Gastroesophageal sphincter (tissue), 4 donors: ENCODE results near the gene HUWE1. TPM values are rescaled to one million over a fixed set of nuclear protein-coding genes. Genes with fewer than 3 reads are reported as not detected.

Experiments used
- ATAC-seq: fragments of 150-250 bp; one replicate; pipeline ENCODE4 v1.9.1; 2016; ENCODE audit warnings: mild to moderate bottlenecking, moderate library complexity
- H3K27ac ChIP-seq, 4 donors: fragments of 200-600 bp; sonication (generic) in 3 of 4; 1 replicate in 3 of 4; 2 replicates in 1 of 4; pipeline ENCODE4 v1.5.1; 2016 to 2019
- H3K27me3 ChIP-seq: fragments of 200-600 bp; sonication (generic); one replicate; pipeline ENCODE4 v1.5.1; 2019
- H3K36me3 ChIP-seq, 2 donors: fragments of 200-600 bp; sonication (generic); one replicate each; pipeline ENCODE4 v1.5.1; 2019; ENCODE audit warnings: control low read depth in 1 of 2
- H3K4me1 ChIP-seq, 3 donors: fragments of 200-600 bp; sonication (generic); 1 replicate in 2 of 3; 2 replicates in 1 of 3; pipeline ENCODE4 v1.5.1; 2016 to 2019; ENCODE audit warnings: control low read depth in 2 of 3
- H3K4me3 ChIP-seq, 2 donors: fragments of 200-600 bp; sonication (generic); one replicate each; pipeline ENCODE4 v1.5.1; 2019; ENCODE audit warnings: mild to moderate bottlenecking in 1 of 2, moderate library complexity in 1 of 2
- H3K9me3 ChIP-seq, 3 donors: fragments of 200-600 bp; sonication (generic); one replicate each; pipeline ENCODE4 v1.5.1; 2017 to 2019; ENCODE audit warnings: control low read depth in 2 of 3
- CTCF ChIP-seq, 4 experiments: fragments of 200-600 bp in 2 of 4; fragments of 450-650 bp in 2 of 4; sonication (generic) in 1 of 4; IDR thresholded peaks; one replicate each; pipeline ENCODE4 v1.5.1; 2017 to 2019; ENCODE audit warnings: antibody characterized with exemption in 4 of 4, mild to moderate bottlenecking in 2 of 4, moderate library complexity in 2 of 4
- EP300 ChIP-seq: sonication (generic); formaldehyde crosslinking; IDR thresholded peaks from one replicate; pipeline ENCODE4 v1.6.1; 2017; ENCODE audit warnings: antibody characterized with exemption, mild to moderate bottlenecking
- POLR2A ChIP-seq, 2 donors: fragments of 450-650 bp; IDR thresholded peaks; one replicate each; pipeline ENCODE4 v1.6.1; 2017; ENCODE audit warnings: antibody characterized with exemption in 2 of 2, mild to moderate bottlenecking in 2 of 2, moderate library complexity in 1 of 2
- POLR2AphosphoS5 ChIP-seq: sonication (generic); formaldehyde crosslinking; IDR thresholded peaks from one replicate; pipeline ENCODE4 v1.6.1; 2017; ENCODE audit warnings: antibody characterized with exemption
- WGBS, 2 donors: methylation state at CpG; one replicate each; pipeline ENCODE4 v1.1.5; 2018; ENCODE audit warnings: low coverage in 1 of 2; 5-methylcytosine and 5-hydroxymethylcytosine counted together
- total RNA-seq, 4 donors: library from RNA; depleted of rRNA; stranded (reverse); fragments of >200 nt; gene quantifications; one replicate each; pipeline ENCODE4 v1.1.0, GENCODE V29; 2016

HUWE1 gene
- total RNA-seq, 4 donors from 2014 or later: 103 to 170 (median 113) TPM

- Histone ChIP-seq H3K4me3 (no peak overlapping the region), H3K27ac (no peak overlapping the region), H3K9me3 (no peaks in the 10 kb centered on the region), H3K4me1 (no peaks in the 10 kb centered on the region), H3K27me3 (no peaks in the 10 kb centered on the region), H3K36me3 (no peaks in the 10 kb centered on the region)
- no peak for ATAC-seq
- 100% methylated on average over 1 to 3 of the region's 3 CpGs for WGBS, 2 donors
- TF ChIP-seq CTCF (IDR thresholded peaks at IDR 0.05) (no peak), EP300 (no peak), POLR2A (IDR thresholded peaks at IDR 0.05) (no peak), POLR2AphosphoS5 (no peak)
Measured at GRCh38 chrX:53704854-53705253, 18.3 kb upstream of the HUWE1 start.

- ATAC-seq: no peak
- H3K36me3 ChIP-seq: no peaks in the 10 kb centered on the region
- WGBS, 2 donors: 79% methylated on average over 4 of the region's 4 CpGs; no CpG with 5 or more reads in 1 of the 2 donors
Measured at GRCh38 chrX:53704294-53704693, 17.8 kb upstream of the HUWE1 start.

GRCh38 chrX:53695946-53696549 is 9.5 kb upstream of the HUWE1 start:
- no peak for ATAC-seq
- H3K9me3 ChIP-seq: no peaks in the 10 kb centered on the region
- H3K36me3 ChIP-seq: no peaks in the 10 kb centered on the region
- H3K27me3 ChIP-seq: no peaks in the 10 kb centered on the region
- H3K4me3 ChIP-seq: no peak overlapping the region
- no peak overlapping the region for H3K27ac ChIP-seq
- 42 to 50% methylated on average over 3 to 4 of the region's 10 CpGs for WGBS, 2 donors
- TF ChIP-seq POLR2AphosphoS5 (no peak), CTCF (IDR thresholded peaks at IDR 0.05) (no peak), EP300 (no peak), POLR2A (IDR thresholded peaks at IDR 0.05) (no peak)
- H3K4me1 ChIP-seq: no peaks in the 10 kb centered on the region

More at GRCh38 chrX:53704294-53704693, 17.8 kb upstream of the HUWE1 start:
- no peaks in the 10 kb centered on the region for H3K27me3 ChIP-seq
- no peaks in the 10 kb centered on the region for H3K4me1 ChIP-seq
- no peaks in the 10 kb centered on the region for H3K9me3 ChIP-seq
- H3K4me3 ChIP-seq: no peak overlapping the region
- no peak for TF ChIP-seq POLR2AphosphoS5
- no peak for TF ChIP-seq POLR2A (IDR thresholded peaks at IDR 0.05)
- TF ChIP-seq CTCF (IDR thresholded peaks at IDR 0.05): no peak
- no peak for TF ChIP-seq EP300
- no peak overlapping the region for H3K27ac ChIP-seq

GRCh38 chrX:53694642-53695041 is 8.1 kb upstream of the HUWE1 start:
- 86 to 100% methylated on average over 1 of the region's 1 CpG for WGBS, 2 donors
- Histone ChIP-seq H3K4me3 (no peak overlapping the region), H3K36me3 (no peaks in the 10 kb centered on the region), H3K4me1 (no peaks in the 10 kb centered on the region), H3K9me3 (no peaks in the 10 kb centered on the region), H3K27me3 (no peaks in the 10 kb centered on the region), H3K27ac (no peak overlapping the region)
- TF ChIP-seq EP300 (no peak), POLR2A (IDR thresholded peaks at IDR 0.05) (no peak), POLR2AphosphoS5 (no peak), CTCF (IDR thresholded peaks at IDR 0.05) (no peak)
- ATAC-seq: no peak

- Histone ChIP-seq H3K9me3 (no peaks in the 10 kb centered on the region), H3K36me3 (no peaks in the 10 kb centered on the region), H3K4me3 (no peak overlapping the region), H3K27ac (no peak overlapping the region), H3K4me1 (peaks cover 0 to 12% (median 0%) of the 10 kb centered on the region in 3 donors), H3K27me3 (no peaks in the 10 kb centered on the region)
- TF ChIP-seq CTCF (IDR thresholded peaks at IDR 0.05) (no peak), POLR2A (IDR thresholded peaks at IDR 0.05) (no peak), POLR2AphosphoS5 (no peak), EP300 (no peak)
- no peak for ATAC-seq
- 77 to 92% methylated on average over 7 of the region's 7 CpGs for WGBS, 2 donors
Measured at GRCh38 chrX:53688300-53688699, 1.8 kb upstream of the HUWE1 start.
